Calu3 (cell line): Measurements from ENCODE around the gene CNFN. TPM values are rescaled to one million over a fixed set of nuclear protein-coding genes. Genes with fewer than 3 reads are reported as not detected.

Experiments used
- BruUV-seq: library from RNA; stranded (reverse); fragments of 400-500 nt; replicated peaks from 2 replicates; lab custom pipeline; 2021; lab: Mats Ljungman, UMichigan
- CTCF ChIA-PET: fragments of 300-600 bp; sonication (Branson Sonifier 250); formaldehyde crosslinking; loops from one replicate; lab custom pipeline; 2022; ENCODE audit warnings: antibody characterized with exemption; lab: Charles Lee
- DNase-seq: peaks from one replicate; pipeline ENCODE4 v3.0.0; 2022
- H3K27ac Mint-ChIP-seq: one replicate; pipeline ENCODE4 v1.8.0; 2022; ENCODE audit warnings: mixed read lengths; ENCODE audit not compliant: unreplicated experiment
- H3K27me3 Mint-ChIP-seq: one replicate; pipeline ENCODE4 v1.8.0; 2022; ENCODE audit warnings: mixed read lengths; ENCODE audit not compliant: unreplicated experiment
- H3K36me3 Mint-ChIP-seq: one replicate; pipeline ENCODE4 v1.8.0; 2022; ENCODE audit warnings: mild to moderate bottlenecking, moderate library complexity, mixed read lengths; ENCODE audit not compliant: insufficient read depth, unreplicated experiment
- H3K4me1 Mint-ChIP-seq: one replicate; pipeline ENCODE4 v1.8.0; 2022; ENCODE audit warnings: mild to moderate bottlenecking, low read depth, mixed read lengths; ENCODE audit not compliant: unreplicated experiment
- H3K4me3 Mint-ChIP-seq: one replicate; pipeline ENCODE4 v1.8.0; 2022; ENCODE audit warnings: mild to moderate bottlenecking, low read depth, moderate library complexity, mixed read lengths; ENCODE audit not compliant: unreplicated experiment
- H3K9me3 Mint-ChIP-seq: one replicate; pipeline ENCODE4 v1.8.0; 2022; ENCODE audit warnings: low read depth, mixed read lengths; ENCODE audit not compliant: unreplicated experiment
- CTCF ChIP-seq: fragments of 200-600 bp; IDR thresholded peaks from one replicate; pipeline ENCODE4 v1.8.0; 2022; ENCODE audit warnings: antibody characterized with exemption; ENCODE audit not compliant: unreplicated experiment
- intact Hi-C: fragments of 100-400 bp; cut with micrococcal nuclease; formaldehyde crosslinking; loops from one replicate; pipeline ENCODE4 v1.10.0; 2022; ENCODE audit not compliant: unreplicated experiment
- total RNA-seq: library from RNA; stranded (reverse); gene quantifications from 2 replicates; pipeline ENCODE4 v1.2.3, GENCODE V29; 2022

The CNFN gene
- total RNA-seq, 1 experiment from 2014 or later = 1.6 TPM

DNA sequence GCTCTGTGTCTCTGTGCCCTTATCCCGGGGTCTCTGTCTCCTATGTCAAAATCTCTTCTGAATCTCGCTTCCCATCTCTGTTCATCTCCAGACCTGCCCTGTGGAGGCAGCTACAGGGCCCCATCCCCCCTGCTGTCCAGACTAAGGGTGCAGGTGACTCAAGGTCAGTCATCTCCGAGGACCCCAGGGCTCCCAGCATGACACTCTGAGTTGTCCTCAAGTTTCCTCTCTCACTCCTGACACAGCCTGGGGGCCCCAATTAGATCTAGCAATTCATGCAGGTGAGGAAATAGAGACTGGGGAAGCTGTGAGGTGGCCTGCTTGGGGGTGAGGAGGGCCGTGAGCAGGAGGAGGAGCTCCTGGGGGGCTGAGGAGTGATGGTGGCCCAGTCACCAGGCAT lies 2.1 kb upstream of the CNFN start:
- Mint-ChIP-seq H3K27me3 (peaks cover 58% of the 10 kb centered on the region), H3K4me1 (peaks cover 21% of the 10 kb centered on the region), H3K9me3 (no peaks in the 10 kb centered on the region), H3K4me3 (no peak overlapping the region), H3K36me3 (peaks cover 13% of the 10 kb centered on the region), H3K27ac (no peak overlapping the region)
- intact Hi-C loops = no loop called here
- no peak for DNase-seq
- no TSS peak for BruUV-seq
- no peak for TF ChIP-seq CTCF
- CTCF ChIA-PET = interaction anchor here (0.6 kb wide), 1 partner anchor 9 kb away, joined by 5 read pairs; no protein-coding TSS in a partner anchor

GRCh38 chr19:42388851-42389489 lies 1.1 kb downstream of the CNFN start:
- peaks cover 58% of the 10 kb centered on the region for H3K27me3 Mint-ChIP-seq
- CTCF ChIA-PET = interaction anchor here (0.6 kb wide), 1 partner anchor 67 kb away, joined by 3 read pairs; no protein-coding TSS in a partner anchor
- no TSS peak for BruUV-seq

GRCh38 chr19:42386974-42387707 lies 3.0 kb downstream of the CNFN start:
- no TSS peak for BruUV-seq
- H3K36me3 Mint-ChIP-seq = peaks cover 9% of the 10 kb centered on the region
- CTCF ChIA-PET = interaction anchor here (1.0 to 1.2 kb wide), 3 partner anchors 46 to 53 kb away, joined by 3 to 4 read pairs (median 4); no protein-coding TSS in a partner anchor
- peak; percentile 88 for DNase-seq
- intact Hi-C loops = no loop called here
- H3K27ac Mint-ChIP-seq = peak overlapping the region; percentile 45
- peak overlapping the region; percentile 83 for H3K4me3 Mint-ChIP-seq
- peaks cover 16% of the 10 kb centered on the region for H3K4me1 Mint-ChIP-seq
- H3K27me3 Mint-ChIP-seq = peaks cover 58% of the 10 kb centered on the region
- no peaks in the 10 kb centered on the region for H3K9me3 Mint-ChIP-seq
- TF ChIP-seq CTCF = peak; percentile 61

More at GRCh38 chr19:42388851-42389489, 1.1 kb downstream of the CNFN start:
- H3K4me3 Mint-ChIP-seq = no peak overlapping the region
- peaks cover 9% of the 10 kb centered on the region for H3K36me3 Mint-ChIP-seq
- H3K27ac Mint-ChIP-seq = no peak overlapping the region
- no peak for DNase-seq
- H3K9me3 Mint-ChIP-seq = no peaks in the 10 kb centered on the region
- intact Hi-C loops = no loop called here
- TF ChIP-seq CTCF = no peak
- peaks cover 16% of the 10 kb centered on the region for H3K4me1 Mint-ChIP-seq

DNA sequence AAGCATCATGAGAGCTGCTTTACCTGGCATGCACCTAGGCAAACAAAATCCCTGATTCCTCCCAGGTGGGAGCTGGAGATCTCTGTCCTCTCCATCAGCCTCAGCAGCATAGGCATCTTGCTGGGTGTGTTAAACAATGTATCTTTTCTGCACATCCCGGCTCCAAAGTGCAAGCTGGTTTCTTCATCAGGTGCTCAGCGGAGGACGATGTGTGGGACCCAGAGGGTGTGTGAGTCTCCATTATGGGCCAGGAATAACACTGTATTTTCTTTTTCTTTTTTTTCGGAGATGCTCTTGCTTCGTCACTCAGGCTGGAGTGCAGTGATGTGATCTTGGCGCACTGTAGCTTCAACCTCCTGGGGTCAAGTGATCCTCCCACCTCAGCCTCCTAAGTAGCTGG lies 9.9 kb downstream of the CNFN start:
- no peak for DNase-seq
- H3K27ac Mint-ChIP-seq = no peak overlapping the region
- CTCF ChIA-PET = interaction anchor here (0.7 to 1.1 kb wide), 3 partner anchors 16 to 53 kb away, joined by 3 to 7 read pairs (median 3); no protein-coding TSS in a partner anchor
- no peaks in the 10 kb centered on the region for H3K4me1 Mint-ChIP-seq
- no TSS peak for BruUV-seq
- TF ChIP-seq CTCF = no peak
- H3K36me3 Mint-ChIP-seq = peaks cover 6% of the 10 kb centered on the region
- H3K4me3 Mint-ChIP-seq = no peak overlapping the region
- no peaks in the 10 kb centered on the region for H3K9me3 Mint-ChIP-seq
- intact Hi-C loops = no loop called here
- peaks cover 48% of the 10 kb centered on the region for H3K27me3 Mint-ChIP-seq
